Measurements from ENCODE around the gene COL9A2. TPM values are rescaled to one million over a fixed set of nuclear protein-coding genes. Genes with fewer than 3 reads are reported as not detected.

The COL9A2 gene
- total RNA-seq, 1 experiment from 2014 or later: 0.23 TPM

GRCh38 chr1:40273547-40274166 lies 43.4 kb downstream of the COL9A2 start:
- no TSS peak for BruUV-seq (replicated peaks)
- Mint-ChIP-seq H3K27me3 (ENCODE audit: insufficient read depth, unreplicated experiment) (no peaks in the 10 kb centered on the region), H3K4me3 (ENCODE audit: unreplicated experiment) (no peak overlapping the region), H3K36me3 (ENCODE audit: insufficient read depth, unreplicated experiment) (peaks cover 48% of the 10 kb centered on the region), H3K27ac (ENCODE audit: unreplicated experiment) (no peak overlapping the region), H3K4me1 (ENCODE audit: low read depth, unreplicated experiment) (peaks cover 6% of the 10 kb centered on the region), H3K9me3 (ENCODE audit: unreplicated experiment) (no peaks in the 10 kb centered on the region)
- H3K27me3 ChIP-seq (replicated peaks; ENCODE audit: control insufficient read depth, insufficient read depth, low read length): no peaks in the 10 kb centered on the region
- TF ChIP-seq, protein P1, sequence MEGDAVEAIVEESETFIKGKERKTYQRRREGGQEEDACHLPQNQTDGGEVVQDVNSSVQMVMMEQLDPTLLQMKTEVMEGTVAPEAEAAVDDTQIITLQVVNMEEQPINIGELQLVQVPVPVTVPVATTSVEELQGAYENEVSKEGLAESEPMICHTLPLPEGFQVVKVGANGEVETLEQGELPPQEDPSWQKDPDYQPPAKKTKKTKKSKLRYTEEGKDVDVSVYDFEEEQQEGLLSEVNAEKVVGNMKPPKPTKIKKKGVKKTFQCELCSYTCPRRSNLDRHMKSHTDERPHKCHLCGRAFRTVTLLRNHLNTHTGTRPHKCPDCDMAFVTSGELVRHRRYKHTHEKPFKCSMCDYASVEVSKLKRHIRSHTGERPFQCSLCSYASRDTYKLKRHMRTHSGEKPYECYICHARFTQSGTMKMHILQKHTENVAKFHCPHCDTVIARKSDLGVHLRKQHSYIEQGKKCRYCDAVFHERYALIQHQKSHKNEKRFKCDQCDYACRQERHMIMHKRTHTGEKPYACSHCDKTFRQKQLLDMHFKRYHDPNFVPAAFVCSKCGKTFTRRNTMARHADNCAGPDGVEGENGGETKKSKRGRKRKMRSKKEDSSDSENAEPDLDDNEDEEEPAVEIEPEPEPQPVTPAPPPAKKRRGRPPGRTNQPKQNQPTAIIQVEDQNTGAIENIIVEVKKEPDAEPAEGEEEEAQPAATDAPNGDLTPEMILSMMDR (IDR thresholded peaks at IDR 0.05; ENCODE audit: insufficient read depth in 1 of 2, low read depth in 1 of 2, low read length in 1 of 2, severe bottlenecking in 1 of 2, unreplicated experiment in 1 of 2): no peak
- no peak for DNase-seq
- H3K36me3 ChIP-seq (ENCODE audit: control insufficient read depth, insufficient read depth, low read length): no peaks in the 10 kb centered on the region
- no peaks in the 10 kb centered on the region for H3K4me1 ChIP-seq
- no peak overlapping the region for H3K4me3 ChIP-seq (ENCODE audit: low read depth, low read length)
- ChIA-PET CTCF (no interaction called here), POLR2A (interaction anchor here (0.6 kb wide), 1 partner anchor 33 kb away, joined by 6 read pairs; no protein-coding TSS in a partner anchor)
- intact Hi-C loops (cut with micrococcal nuclease; ENCODE audit: unreplicated experiment): no loop called here
- no peaks in the 10 kb centered on the region for H3K9me3 ChIP-seq

- POLR2A ChIA-PET: no interaction called here
- H3K4me1 ChIP-seq: no peaks in the 10 kb centered on the region
- H3K36me3 ChIP-seq (ENCODE audit: control insufficient read depth, insufficient read depth, low read length): no peaks in the 10 kb centered on the region
- Mint-ChIP-seq H3K4me1 (ENCODE audit: low read depth, unreplicated experiment) (peaks cover 6% of the 10 kb centered on the region), H3K9me3 (ENCODE audit: unreplicated experiment) (no peaks in the 10 kb centered on the region), H3K4me3 (ENCODE audit: unreplicated experiment) (no peak overlapping the region), H3K27me3 (ENCODE audit: insufficient read depth, unreplicated experiment) (no peaks in the 10 kb centered on the region), H3K36me3 (ENCODE audit: insufficient read depth, unreplicated experiment) (peaks cover 54% of the 10 kb centered on the region), H3K27ac (ENCODE audit: unreplicated experiment) (no peak overlapping the region)
- H3K9me3 ChIP-seq: no peaks in the 10 kb centered on the region
- CTCF ChIA-PET: no interaction called here
- BruUV-seq (replicated peaks): no TSS peak
- no peak for DNase-seq
- H3K4me3 ChIP-seq (ENCODE audit: low read depth, low read length): no peak overlapping the region
- intact Hi-C loops (cut with micrococcal nuclease; ENCODE audit: unreplicated experiment): no loop called here
- H3K27me3 ChIP-seq (replicated peaks; ENCODE audit: control insufficient read depth, insufficient read depth, low read length): no peaks in the 10 kb centered on the region
- TF ChIP-seq, protein P1 (IDR thresholded peaks at IDR 0.05; ENCODE audit: insufficient read depth in 1 of 2, low read depth in 1 of 2, low read length in 1 of 2, severe bottlenecking in 1 of 2, unreplicated experiment in 1 of 2): no peak
Observed at GRCh38 chr1:40272653-40273213, 44.4 kb downstream of the COL9A2 start.

DNA sequence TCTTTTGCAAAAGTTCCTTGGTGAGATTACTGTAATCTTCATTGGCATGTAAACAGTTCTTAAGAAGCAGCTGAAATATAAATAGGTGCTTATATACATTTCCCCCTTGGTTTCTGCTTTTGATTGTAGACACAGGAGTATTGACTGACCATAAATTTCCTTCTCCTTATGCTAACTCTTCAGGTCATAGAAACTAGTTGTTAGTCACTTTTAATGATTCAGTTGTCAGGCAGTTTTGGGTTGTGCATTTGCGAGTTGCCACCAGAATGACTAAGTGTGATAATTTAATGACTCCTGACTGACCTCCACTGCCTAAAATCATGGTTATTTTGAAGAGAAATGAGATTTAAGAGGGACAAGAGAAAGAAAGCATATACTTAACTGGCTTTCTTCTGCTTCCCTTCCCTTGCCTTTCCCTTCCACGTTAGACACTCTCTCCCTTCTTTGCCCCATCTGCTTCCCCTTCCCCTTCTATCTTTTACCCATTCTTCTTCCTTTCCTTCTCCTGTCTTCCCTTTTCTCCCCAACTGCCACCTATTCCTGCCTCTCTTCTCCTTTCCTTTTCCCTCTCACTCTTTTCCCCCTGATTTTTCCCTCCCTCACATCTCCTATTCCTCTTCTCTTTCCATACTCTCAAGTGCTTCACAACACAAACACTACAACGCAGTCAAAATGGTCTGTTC lies 46.8 kb downstream of the COL9A2 start:
- no peaks in the 10 kb centered on the region for H3K27me3 ChIP-seq (replicated peaks; ENCODE audit: control insufficient read depth, insufficient read depth, low read length)
- Mint-ChIP-seq H3K36me3 (ENCODE audit: insufficient read depth, unreplicated experiment) (peaks cover 47% of the 10 kb centered on the region), H3K9me3 (ENCODE audit: unreplicated experiment) (no peaks in the 10 kb centered on the region), H3K27me3 (ENCODE audit: insufficient read depth, unreplicated experiment) (no peaks in the 10 kb centered on the region), H3K27ac (ENCODE audit: unreplicated experiment) (no peak overlapping the region), H3K4me1 (ENCODE audit: low read depth, unreplicated experiment) (no peaks in the 10 kb centered on the region), H3K4me3 (ENCODE audit: unreplicated experiment) (no peak overlapping the region)
- intact Hi-C loops (cut with micrococcal nuclease; ENCODE audit: unreplicated experiment): no loop called here
- ChIA-PET CTCF (no interaction called here), POLR2A (no interaction called here)
- no peaks in the 10 kb centered on the region for H3K4me1 ChIP-seq
- TF ChIP-seq, protein P1 (IDR thresholded peaks at IDR 0.05; ENCODE audit: insufficient read depth in 1 of 2, low read depth in 1 of 2, low read length in 1 of 2, severe bottlenecking in 1 of 2, unreplicated experiment in 1 of 2): no peak
- DNase-seq: no peak
- no peaks in the 10 kb centered on the region for H3K9me3 ChIP-seq
- BruUV-seq (replicated peaks): no TSS peak
- no peaks in the 10 kb centered on the region for H3K36me3 ChIP-seq (ENCODE audit: control insufficient read depth, insufficient read depth, low read length)
- H3K4me3 ChIP-seq (ENCODE audit: low read depth, low read length): no peak overlapping the region

Measured in Caco-2 (cell line).